Epidermal melanocyte (primary cell): ENCODE data around the gene HIVEP1.
"Not testable (repeated sequence)": the region's sequence is repeated elsewhere in the genome, so short reads cannot be mapped to it uniquely, and the experiment has no call there.

Source experiments
- DNase-seq: peaks from one replicate; pipeline ENCODE4 v3.0.0; 2011; ENCODE audit warnings: low spot score; ENCODE audit not compliant: insufficient read length

The HIVEP1 gene

DNA sequence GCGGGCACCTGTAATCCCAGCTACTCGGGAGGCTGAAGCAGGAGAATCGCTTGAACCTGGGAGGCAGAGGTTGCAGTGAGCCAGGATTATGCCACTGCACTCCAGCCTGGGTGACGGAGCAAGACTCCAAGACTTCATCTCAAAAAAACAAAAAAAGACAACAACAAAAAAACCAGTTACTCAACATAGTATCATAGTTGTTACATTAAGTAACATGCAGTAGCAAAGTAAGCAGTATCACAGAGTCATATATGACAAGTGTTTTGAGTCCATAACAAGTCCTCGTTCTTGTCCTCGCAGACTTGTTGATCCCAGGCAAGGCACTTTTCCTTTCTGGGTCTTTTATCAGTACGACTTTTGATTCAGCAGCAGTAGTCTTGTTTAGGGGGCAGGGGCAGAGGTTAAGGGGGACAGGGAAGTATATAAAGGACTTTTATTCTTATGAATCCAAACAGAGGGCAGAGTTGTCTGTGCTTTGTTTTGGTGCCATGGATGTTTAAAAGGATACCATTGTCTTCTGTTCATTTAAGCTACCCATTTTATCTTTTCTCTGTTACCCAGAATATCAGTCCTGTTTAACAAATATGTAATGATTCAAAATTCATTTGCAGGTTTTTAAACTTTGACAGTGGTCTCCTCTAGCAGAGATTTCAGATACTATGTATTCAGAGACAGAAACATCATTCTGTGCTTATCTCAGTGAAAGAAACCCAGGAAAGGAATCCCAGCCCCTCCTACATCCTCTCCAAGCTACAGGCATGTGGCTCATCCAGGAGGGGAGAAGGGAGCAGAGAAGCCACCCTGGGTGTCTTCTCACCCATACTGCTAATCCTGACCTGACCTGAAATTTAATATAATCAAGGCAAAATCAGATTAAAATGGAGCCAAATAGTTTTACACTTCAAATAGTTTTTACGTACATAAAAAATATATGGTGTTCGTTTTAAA lies 140.2 kb downstream of the HIVEP1 start:
- DNase-seq: no peak

DNA sequence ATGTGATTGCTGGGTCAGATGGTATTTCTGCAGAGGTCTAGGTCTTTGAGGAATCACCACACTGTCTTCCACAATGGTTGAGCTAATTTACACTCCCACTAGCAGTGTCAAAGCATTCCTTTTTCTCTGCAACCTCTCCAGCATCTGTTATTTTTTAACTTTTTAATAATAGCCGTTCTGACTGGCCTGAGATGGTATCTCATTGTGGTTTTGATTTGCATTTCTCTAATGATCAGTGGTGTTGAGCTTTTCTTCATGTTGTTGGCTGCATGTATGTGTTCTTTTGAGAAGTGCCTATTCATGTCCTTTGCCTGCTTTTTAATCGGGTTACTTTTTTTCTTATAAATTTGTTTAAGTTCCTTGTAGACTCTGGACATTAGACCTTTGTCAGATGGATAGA lies 143.7 kb downstream of the HIVEP1 start:
- not testable (repeated sequence) for DNase-seq

DNA sequence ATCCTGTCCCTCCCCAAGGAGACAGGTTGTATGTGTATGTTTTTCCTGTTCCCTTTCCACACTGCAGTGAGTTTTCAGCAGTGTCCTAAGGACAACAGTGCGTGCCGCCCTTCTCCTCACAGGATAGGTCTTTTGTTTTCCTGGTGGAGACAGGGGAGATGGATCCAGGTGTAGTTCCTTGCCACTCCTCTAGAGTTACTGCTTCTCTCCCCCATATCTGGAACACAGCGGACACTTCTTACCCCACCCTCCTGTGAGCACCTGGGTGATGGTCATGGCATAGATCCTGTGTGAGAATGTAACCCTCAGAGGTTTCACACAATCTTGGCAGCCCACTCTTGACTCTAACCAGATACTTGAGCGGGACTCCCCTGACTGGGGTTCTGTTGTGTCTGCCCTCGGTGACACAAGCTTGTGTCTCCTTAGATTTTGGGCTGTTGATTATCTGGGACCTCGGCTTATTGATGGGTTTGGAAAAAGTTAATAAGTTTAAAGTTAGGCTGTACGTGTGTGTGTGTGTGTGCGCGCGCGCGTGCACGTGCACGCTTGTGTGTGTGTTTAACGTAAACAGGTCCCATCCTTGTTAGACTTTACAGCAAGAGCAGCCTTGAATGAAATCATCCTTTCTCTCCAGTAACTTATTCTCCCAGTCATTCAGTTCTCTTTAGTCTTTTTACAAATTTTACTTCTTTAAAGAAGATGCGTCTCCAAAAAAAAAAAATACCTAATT lies 146.7 kb downstream of the HIVEP1 start:
- DNase-seq: no peak

DNA sequence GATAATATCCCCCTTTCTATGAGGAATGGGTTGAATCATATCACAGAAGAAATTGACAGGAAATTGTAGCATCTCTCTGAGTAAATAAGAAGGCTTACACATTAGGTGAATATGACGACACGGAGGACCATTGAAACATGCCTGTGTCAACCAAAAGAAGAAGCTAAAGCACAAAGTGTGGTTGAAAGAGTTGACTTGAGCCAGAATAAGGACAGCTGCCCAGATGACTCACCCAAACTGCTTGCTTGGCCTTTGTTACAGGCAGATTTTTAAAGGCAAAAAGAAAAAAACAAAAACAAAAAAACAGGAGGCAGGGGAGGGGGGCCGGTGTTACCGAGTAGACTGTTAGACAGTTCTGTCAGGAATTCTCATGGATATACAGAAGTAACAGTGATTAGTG lies 148.2 kb downstream of the HIVEP1 start:
- no peak for DNase-seq

DNA sequence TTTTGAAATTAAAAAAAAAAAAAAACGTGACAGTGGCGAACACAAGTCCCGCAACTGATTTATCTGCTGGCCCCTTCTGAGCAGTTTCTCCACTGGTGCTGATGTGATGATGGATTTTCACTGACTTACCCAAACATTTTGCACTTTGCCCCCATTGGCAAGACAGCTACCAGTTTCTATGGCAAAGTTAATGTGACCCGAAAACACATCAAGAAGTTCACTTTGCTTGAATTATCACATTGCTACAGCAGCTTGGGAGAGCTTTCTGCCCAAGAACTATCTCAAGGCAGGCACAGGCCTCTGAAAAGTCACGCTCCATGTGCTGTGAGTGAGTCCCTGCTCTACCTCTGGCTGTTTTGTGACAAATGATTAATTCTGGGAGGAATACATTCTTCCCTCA lies 150.1 kb downstream of the HIVEP1 start:
- DNase-seq: no peak

DNA sequence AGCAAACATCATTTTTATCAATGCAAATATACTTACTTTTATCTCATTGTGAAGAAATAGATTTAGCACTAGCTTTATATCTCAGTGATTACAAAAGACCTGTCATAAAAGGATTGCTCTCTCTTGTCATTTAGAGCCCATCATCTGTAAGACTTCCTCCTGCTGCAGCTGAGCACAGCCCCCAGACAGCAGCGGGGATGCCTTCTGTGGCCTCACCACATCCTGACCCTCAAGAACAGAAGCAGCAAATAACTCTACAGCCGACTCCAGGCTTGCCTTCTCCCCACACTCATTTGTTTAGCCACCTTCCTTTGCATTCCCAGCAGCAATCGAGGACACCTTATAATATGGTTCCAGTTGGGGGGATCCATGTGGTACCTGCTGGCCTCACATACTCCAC lies 151.0 kb downstream of the HIVEP1 start:
- DNase-seq: no peak

DNA sequence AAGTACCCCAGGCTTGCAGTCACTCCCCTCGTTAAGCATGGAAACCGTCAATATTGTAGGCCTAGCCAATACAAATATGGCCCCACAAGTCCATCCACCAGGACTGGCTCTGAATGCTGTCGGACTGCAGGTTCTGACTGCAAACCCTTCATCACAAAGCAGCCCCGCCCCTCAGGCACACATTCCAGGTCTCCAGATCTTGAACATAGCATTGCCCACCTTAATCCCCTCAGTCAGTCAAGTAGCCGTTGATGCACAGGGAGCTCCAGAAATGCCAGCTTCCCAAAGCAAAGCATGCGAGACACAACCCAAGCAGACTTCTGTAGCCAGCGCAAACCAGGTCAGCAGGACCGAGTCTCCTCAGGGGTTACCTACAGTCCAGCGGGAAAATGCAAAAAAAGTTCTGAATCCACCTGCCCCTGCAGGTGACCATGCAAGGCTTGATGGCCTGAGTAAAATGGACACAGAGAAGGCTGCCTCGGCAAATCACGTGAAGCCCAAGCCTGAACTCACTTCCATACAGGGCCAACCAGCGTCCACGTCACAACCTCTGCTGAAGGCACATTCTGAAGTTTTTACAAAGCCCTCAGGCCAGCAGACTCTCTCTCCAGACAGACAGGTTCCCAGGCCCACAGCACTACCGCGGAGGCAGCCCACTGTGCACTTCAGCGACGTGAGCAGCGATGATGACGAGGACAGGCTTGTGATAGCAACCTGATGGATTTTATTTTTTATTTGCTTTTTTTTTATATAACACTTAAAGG lies 151.8 kb downstream of the HIVEP1 start:
- no peak for DNase-seq

DNA sequence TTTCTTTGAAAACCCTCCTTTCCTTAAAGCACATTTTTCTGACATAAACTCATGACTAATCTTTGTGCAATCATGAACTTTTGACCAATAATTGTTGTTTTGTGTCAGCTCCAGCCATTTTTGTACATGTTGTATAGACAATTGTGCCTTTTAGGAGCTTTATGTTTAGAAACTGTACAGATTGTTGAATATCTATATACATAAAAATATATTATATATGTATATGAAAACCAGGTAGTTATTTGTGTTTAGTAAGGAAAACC lies 152.3 kb downstream of the HIVEP1 start:
- no peak for DNase-seq

DNA sequence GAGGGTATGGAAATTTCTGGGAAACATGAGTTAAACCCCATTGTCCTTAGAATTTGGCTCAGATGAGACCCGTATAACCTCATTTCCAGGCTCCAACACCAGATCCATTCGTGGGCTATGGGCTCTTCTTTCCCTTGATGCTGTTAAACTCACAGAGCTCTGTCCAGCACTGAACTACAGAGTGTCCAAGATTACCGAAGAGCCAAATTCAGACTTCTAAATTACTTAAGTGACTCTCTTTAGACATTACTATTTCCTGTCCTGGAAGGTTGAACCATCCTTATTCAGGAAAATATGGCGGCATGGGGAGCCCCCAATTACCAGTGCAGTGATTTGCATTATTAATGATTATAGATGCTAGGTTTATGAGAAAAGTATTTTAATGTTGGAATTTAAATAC lies 153.2 kb downstream of the HIVEP1 start:
- DNase-seq: no peak

DNA sequence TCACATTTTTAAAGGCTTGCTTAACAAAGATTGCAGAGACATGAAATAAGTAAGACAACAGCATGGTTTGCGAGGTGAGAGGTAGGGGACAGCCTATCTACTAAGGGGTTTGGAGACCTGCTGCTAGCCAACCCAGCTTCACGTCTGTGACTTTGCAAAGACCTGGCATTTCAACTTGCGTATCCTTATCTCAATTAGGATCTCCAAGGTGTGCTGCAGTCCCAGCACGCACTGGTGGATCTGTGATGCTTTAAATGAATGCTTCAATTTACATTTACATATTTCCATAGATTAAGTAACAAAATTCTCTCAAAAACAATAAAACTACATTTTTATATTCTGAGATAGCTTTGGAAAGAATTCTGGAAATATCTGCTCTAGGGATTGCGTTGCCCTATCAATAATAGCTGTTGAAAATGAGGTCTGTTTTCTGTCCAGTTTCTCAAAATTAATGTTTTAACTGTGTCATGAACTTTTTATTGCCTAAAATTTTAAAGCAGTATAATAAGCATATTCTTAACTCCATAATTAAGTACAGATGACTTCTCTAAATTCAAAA lies 153.7 kb downstream of the HIVEP1 start:
- no peak for DNase-seq

DNA sequence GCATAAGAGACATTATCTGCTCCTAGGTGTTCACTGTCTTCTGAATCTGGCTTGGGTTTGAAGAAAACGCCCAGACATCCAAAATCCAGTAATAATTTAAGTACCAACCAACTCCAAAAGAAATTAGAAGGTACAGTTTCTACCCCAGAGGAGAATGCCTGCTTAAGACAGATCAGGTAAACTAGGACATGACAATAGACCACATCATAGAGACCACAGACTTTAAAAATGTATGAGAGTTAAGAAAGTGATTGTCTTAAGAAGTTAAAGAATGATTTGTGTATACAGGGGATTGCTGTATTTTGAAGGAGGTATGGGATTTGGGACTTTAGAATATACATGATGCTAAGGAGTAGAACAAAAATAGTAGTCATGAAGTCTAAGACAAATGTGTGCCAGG lies 157.3 kb downstream of the HIVEP1 start:
- DNase-seq: no peak

DNA sequence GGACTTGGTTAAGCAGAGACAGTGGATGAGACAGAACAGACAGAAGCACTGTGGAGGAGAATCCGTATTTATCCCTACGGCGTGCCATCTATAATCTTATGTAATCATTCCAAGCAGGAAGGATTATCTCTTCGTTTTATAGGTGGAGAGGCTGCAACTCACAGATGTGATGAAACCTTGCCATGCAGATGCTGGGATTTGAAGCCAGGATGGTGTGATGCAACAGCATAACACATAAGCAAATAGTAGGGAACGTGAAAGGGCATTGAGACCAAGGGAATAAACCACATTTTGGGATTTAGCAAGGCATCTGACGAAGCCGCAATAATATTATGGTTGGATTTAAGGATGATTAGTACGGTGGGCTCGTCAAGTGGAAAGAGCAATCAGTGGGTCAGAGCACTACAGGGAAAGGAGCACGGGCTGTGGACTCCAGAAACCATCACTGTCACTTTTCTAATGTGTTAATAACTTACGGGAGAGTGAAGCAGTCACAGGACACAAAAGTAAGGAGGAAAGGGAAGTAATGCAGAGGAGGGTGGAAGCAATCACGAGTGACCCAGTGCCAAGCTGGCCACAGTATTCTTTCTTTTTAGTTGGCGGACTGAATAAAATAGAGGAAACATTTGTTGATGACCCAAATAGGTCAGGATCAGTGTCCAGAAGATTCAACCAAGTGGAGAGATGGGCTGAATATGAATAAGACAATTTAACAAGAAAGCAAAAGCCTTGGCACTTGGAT lies 158.4 kb downstream of the HIVEP1 start:
- DNase-seq: no peak

DNA sequence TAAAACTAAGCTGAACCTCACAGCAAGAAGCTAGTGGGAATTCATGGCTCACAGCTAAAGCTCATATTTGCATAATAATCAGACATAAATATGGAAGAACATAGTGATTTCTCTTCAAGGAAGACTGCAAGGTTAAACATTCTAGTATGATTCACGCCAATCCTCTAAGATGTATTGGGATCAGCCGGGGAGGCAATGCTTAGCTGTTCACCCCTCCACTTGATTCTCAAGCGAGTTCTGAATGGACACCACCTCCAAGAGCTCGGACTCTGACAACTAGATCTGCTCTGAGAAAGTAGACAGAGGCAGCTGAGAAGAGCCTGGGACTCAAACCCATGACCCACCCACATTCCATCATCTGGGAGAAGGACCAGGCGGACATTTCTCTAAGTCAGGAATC lies 159.6 kb downstream of the HIVEP1 start:
- DNase-seq: no peak

DNA sequence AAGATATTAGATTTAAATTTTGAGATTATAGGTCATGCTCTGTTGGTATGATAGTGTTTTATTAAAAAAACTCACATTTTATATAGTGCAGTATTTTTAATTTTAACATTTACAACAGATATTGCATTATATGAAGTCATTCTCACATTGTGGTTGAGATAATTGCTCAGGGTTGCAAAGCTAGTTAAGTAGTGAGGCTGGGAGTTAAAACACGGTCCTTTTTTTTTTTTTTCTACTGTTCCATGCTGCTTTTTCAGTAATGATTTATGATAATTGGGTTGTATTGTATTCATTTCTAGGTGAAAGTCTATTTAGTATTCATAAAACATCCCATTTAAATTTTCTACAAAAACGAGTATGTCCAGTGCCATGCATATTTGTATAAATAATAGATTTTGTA lies 160.5 kb downstream of the HIVEP1 start:
- DNase-seq: no peak

DNA sequence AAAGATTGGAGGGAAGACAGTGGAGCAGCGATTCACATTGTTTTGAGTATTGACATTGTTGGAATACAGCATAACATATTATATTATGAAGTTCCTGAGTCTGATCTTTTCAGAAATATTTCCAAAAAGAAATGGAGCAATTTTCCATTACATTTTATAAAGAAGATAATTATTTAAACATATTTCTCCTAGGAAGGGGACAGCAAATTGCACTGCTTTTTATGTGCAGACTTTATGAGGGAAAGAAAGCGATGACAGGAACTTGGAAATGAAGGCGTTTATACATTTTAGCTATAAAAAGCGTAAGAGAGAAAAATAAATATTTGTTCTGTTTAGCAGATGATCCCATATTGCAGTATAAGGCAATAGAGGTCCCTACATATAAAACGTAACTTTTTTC lies 161.1 kb downstream of the HIVEP1 start:
- no peak for DNase-seq

DNA sequence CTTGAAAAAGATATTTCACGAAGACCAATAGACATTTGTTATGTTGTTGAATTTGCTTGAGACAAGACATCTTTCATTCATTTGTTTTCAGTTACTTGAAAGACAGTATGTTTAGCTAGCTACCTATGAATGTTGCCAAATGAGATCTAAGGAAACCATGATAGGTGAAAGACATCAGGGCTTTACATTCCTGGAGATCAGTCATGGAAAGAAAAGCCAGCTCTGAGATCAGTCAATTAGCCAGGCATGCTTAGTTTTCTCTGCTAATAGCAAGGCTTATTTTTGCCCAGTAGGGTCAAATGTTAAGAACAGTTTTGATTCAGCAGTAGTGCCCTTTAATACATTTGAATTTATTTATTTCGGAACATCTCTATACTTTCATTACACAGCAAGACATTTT lies 161.5 kb downstream of the HIVEP1 start:
- DNase-seq: no peak

DNA sequence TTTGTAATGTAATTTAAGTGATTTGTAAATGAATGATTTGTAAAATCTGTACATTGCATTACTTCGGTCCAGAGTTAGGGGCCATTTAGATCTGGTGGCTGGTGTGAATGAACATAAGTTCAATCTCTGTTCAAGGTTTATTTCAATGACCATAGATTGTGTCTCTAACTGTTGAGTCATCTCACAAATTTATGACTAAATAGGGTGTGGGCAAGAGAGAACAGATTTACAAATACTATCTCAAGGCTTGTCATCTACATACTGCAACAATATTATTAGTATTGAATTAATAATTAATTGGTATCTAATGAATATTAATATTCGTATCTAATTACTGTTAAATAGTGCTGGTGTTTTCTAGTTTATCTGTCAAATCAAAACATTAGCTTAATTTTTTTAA lies 162.8 kb downstream of the HIVEP1 start:
- no peak for DNase-seq

DNA sequence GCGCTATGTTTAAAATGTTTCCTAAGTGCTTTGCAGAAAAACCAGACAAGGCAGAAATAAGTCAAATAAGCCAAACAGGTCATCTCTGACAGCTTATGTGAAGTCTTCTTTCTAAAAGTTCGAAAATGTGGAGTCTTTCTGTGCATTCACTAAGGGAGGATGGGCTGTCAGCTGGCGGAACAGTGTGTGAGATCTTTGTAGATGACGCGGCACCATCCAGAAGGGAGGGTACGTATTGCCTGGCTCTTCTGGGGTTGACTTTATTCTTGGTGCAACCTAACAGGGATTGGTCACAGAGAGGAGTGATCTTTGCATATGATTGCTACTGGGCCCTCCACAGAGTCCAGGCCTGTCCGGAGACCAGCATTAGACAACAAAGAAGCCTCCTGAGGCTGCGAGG lies 163.5 kb downstream of the HIVEP1 start:
- DNase-seq: no peak

DNA sequence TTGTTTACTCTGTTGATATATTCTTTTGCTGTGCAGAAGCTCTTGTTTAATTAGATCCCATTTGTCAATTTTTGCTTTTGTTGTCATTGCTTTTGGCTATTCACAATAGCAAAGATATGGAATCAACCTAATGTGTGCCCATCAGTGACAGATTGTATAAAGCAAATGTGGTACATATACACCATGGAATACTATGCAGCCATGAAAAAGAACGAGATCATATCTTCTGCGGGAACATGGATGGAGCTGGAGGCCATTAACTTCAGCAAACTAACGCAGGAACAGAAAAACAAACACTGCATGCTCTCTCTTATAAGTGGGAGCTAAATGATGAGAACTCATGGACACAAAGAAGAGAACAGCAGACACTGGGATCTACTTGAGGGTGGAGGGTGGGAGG lies 164.7 kb downstream of the HIVEP1 start:
- not testable (repeated sequence) for DNase-seq

DNA sequence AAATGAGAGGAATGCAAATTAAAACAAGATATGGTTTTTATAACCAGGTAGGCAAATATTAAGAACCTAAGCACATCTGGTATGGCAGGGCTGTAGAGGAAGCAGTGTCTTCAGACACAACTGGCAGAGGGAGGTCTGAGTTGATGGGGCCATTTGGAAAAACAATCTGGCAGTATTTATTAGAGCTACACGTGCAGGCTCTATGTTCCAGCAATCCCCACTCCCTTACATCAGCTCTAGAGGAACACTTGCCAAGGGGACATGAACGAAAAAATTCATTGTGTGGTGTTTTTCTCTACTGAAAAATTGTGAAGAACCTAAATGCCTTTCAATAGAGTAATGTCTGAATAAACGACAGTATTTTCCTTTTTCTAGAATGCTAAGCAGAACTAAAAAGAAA lies 166.4 kb downstream of the HIVEP1 start:
- no peak for DNase-seq

DNA sequence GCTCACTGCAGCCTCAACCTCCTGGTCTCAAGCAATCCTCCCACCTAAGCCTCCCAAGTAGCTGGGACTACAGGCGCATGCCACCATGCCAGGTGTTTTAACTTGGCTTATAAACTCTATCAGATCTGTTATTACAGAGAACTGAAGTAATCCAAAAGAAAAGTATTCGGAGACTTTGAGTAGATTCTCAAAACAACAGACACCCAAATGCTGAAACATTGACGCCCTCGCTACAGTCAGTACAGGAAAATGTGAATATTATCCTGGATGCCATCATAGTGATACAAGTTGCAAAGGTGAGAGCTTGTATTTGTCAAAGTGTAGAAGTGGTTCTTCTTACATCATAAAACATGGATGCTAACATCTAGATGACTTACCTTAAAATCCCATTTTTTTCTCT lies 169.4 kb downstream of the HIVEP1 start:
- no peak for DNase-seq
